Stimulated activated CD8-positive, alpha-beta memory T cell treated with anti-CD3 and anti-CD28 coated beads, Interleukin-4, amount 100 ng/mL, for 48 hours (primary cell): ENCODE results near the gene JPH3.

Experiments used
- DNase-seq: peaks from one replicate; pipeline ENCODE4 v3.0.0-alpha.2; 2020

The JPH3 gene

GRCh38 chr16:87602821-87603683 lies 744 bp downstream of the JPH3 start:
- peak; percentile 32 for DNase-seq

GRCh38 chr16:87603684-87604633 lies 1.7 kb downstream of the JPH3 start:
- no peak for DNase-seq

- no peak for DNase-seq
Measured at GRCh38 chr16:87604634-87605111, 2.4 kb downstream of the JPH3 start.

GRCh38 chr16:87607223-87607622 lies 4.9 kb downstream of the JPH3 start:
- no peak for DNase-seq

GRCh38 chr16:87607871-87608270 lies 5.6 kb downstream of the JPH3 start:
- no peak for DNase-seq

- DNase-seq, result peak; percentile 72
Measured at GRCh38 chr16:87608400-87608985, 6.2 kb downstream of the JPH3 start.

- DNase-seq, result no peak
Measured at GRCh38 chr16:87610026-87610425, 7.7 kb downstream of the JPH3 start.

- DNase-seq, result no peak
Measured at GRCh38 chr16:87611456-87611855, 9.1 kb downstream of the JPH3 start.

- no peak for DNase-seq
Measured at GRCh38 chr16:87613961-87614360, 11.7 kb downstream of the JPH3 start.

GRCh38 chr16:87615621-87616041 lies 13.3 kb downstream of the JPH3 start:
- DNase-seq, result no peak

- no peak for DNase-seq
Measured at GRCh38 chr16:87616556-87616955, 14.2 kb downstream of the JPH3 start.

- DNase-seq, result no peak
Measured at GRCh38 chr16:87618216-87618615, 15.9 kb downstream of the JPH3 start.

GRCh38 chr16:87619360-87620200 lies 17.3 kb downstream of the JPH3 start:
- no peak for DNase-seq

GRCh38 chr16:87620201-87620495 lies 17.8 kb downstream of the JPH3 start:
- DNase-seq, result no peak

- DNase-seq, result no peak
Measured at GRCh38 chr16:87621550-87621829, 19.2 kb downstream of the JPH3 start.

GRCh38 chr16:87621976-87622713 lies 19.8 kb downstream of the JPH3 start:
- no peak for DNase-seq

GRCh38 chr16:87622756-87623319 lies 20.5 kb downstream of the JPH3 start:
- no peak for DNase-seq

- DNase-seq, result no peak
Measured at GRCh38 chr16:87625241-87625797, 23.0 kb downstream of the JPH3 start.

GRCh38 chr16:87626401-87626800 lies 24.1 kb downstream of the JPH3 start:
- no peak for DNase-seq

GRCh38 chr16:87626905-87627304 lies 24.6 kb downstream of the JPH3 start:
- DNase-seq, result no peak

GRCh38 chr16:87627542-87628245 lies 25.4 kb downstream of the JPH3 start:
- no peak for DNase-seq
